ENCODE data around the gene ZNF264. TPM values are rescaled to one million over a fixed set of nuclear protein-coding genes. Genes with fewer than 3 reads are reported as not detected.

The ZNF264 gene
- total and polyA plus RNA-seq, 2 donors (not counting 1 experiment from before 2014, with no cell fraction given) = 12.1 to 72.4 TPM

DNA sequence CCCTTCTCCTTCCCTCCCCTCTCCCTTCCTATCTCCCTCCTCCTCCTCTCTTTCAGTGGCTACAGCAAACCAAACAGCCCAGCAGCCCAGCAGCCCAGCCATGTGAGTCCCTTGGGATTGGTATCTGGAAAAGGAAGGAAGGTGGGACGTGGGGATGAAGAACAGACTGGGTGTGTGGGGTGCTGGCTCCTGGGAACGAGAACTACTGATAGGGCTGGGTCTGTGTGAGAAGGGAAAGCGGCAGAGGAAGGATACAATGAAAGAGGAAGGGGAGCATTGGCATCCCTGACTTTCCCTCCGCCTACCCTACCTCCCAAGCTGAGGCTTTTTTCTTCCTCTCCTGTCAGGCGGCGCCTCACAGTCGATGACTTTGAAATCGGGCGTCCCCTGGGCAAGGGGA, 40.4 kb downstream of the ZNF264 start:
- H3K4me3 Mint-ChIP-seq = no peak overlapping the region
- no peaks in the 10 kb centered on the region for H3K27me3 Mint-ChIP-seq
- H3K4me2 ChIP-seq (replicated peaks; ENCODE audit: low read depth, low read length, poor library complexity, severe bottlenecking) = no peak overlapping the region
- H3K27me3 ChIP-seq (replicated peaks in 1 of 4; ENCODE audit: control extremely low read depth in 1 of 4, control insufficient read depth in 3 of 4, insufficient read depth in 4 of 4, low read length in 3 of 4) = no peaks in the 10 kb centered on the region
- no peaks in the 10 kb centered on the region for H3K36me3 ChIP-seq (replicated peaks in 1 of 2; ENCODE audit: control extremely low read depth in 1 of 2, control insufficient read depth in 1 of 2, extremely low read depth in 1 of 2, insufficient read depth in 2 of 2, low read length in 1 of 2)
- no peak overlapping the region for H2AFZ ChIP-seq (ENCODE audit: insufficient read depth, low read depth, low read length, poor library complexity, severe bottlenecking)
- no peak overlapping the region for H3K27ac ChIP-seq (ENCODE audit: low read length in 2 of 2)
- no peak for DNase-seq
- no peak overlapping the region for H3K27ac Mint-ChIP-seq
- WGBS (ENCODE audit: insufficient coverage) = 85% methylated on average over 7 of the region's 9 CpGs
- peaks cover 8% of the 10 kb centered on the region for H3K4me1 Mint-ChIP-seq
- ChIA-PET POLR2A (no interaction called here), CTCF (no interaction called here)
- peaks cover 0 to 10% (median 0%) of the 10 kb centered on the region in 3 donors for H3K9me3 ChIP-seq (ENCODE audit: control extremely low read depth in 1 of 3, control insufficient read depth in 2 of 3, insufficient read depth in 1 of 3, low read length in 2 of 3)
- ATAC-seq (ENCODE audit: low read depth) = no peak
- no peaks in the 10 kb centered on the region for H3K9me3 Mint-ChIP-seq (ENCODE audit: insufficient read depth)
- peaks cover 6 to 8% of the 10 kb centered on the region in 2 donors for H3K4me1 ChIP-seq (ENCODE audit: control insufficient read depth in 2 of 2, insufficient read depth in 2 of 2, low read length in 2 of 2)
- no peaks in the 10 kb centered on the region for H3K79me2 ChIP-seq (ENCODE audit: control insufficient read depth, insufficient read depth, low read length)
- no peak overlapping the region for H3K9ac ChIP-seq (ENCODE audit: low read length)
- H4K20me1 ChIP-seq (ENCODE audit: control insufficient read depth, insufficient read depth, low read length, poor library complexity, severe bottlenecking) = no peaks in the 10 kb centered on the region
- intact Hi-C loops (cut with micrococcal nuclease) = no loop called here
- TF ChIP-seq, protein P1, sequence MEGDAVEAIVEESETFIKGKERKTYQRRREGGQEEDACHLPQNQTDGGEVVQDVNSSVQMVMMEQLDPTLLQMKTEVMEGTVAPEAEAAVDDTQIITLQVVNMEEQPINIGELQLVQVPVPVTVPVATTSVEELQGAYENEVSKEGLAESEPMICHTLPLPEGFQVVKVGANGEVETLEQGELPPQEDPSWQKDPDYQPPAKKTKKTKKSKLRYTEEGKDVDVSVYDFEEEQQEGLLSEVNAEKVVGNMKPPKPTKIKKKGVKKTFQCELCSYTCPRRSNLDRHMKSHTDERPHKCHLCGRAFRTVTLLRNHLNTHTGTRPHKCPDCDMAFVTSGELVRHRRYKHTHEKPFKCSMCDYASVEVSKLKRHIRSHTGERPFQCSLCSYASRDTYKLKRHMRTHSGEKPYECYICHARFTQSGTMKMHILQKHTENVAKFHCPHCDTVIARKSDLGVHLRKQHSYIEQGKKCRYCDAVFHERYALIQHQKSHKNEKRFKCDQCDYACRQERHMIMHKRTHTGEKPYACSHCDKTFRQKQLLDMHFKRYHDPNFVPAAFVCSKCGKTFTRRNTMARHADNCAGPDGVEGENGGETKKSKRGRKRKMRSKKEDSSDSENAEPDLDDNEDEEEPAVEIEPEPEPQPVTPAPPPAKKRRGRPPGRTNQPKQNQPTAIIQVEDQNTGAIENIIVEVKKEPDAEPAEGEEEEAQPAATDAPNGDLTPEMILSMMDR (IDR thresholded peaks at IDR 0.05) = no peak
- no peak for TF ChIP-seq EZH2 (IDR thresholded peaks at IDR 0.05; ENCODE audit: borderline replicate concordance, insufficient read depth, low read depth, low read length, poor library complexity, severe bottlenecking)
- H3K4me3 ChIP-seq (ENCODE audit: control extremely low read depth in 1 of 5, extremely low read depth in 1 of 5, insufficient read depth in 1 of 5, low read depth in 2 of 5, low read length in 4 of 5) = no peak overlapping the region

DNA sequence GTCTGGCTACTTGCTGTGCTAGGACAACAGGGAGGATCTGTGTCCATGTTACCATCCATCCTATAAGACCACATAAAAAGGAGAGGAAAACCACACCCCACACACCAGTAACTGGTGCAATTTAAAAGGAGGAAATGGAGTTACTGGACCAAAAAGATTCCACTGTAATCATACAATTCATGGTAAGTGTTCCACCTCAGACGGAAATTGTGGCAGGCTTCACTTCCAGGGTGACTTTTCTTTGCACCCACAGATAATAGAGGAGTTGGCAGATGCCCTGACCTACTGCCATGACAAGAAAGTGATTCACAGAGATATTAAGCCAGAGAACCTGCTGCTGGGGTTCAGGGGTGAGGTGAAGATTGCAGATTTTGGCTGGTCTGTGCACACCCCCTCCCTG, 41.9 kb downstream of the ZNF264 start:
- ChIA-PET CTCF (no interaction called here), POLR2A (no interaction called here)
- Histone ChIP-seq H2AFZ (ENCODE audit: insufficient read depth, low read depth, low read length, poor library complexity, severe bottlenecking) (no peak overlapping the region), H3K4me1 (ENCODE audit: control insufficient read depth in 2 of 2, insufficient read depth in 2 of 2, low read length in 2 of 2) (peaks cover 6 to 8% of the 10 kb centered on the region in 2 donors), H3K79me2 (ENCODE audit: control insufficient read depth, insufficient read depth, low read length) (no peaks in the 10 kb centered on the region), H3K27ac (ENCODE audit: low read length in 2 of 2) (no peak overlapping the region), H3K27me3 (replicated peaks in 1 of 4; ENCODE audit: control extremely low read depth in 1 of 4, control insufficient read depth in 3 of 4, insufficient read depth in 4 of 4, low read length in 3 of 4) (no peaks in the 10 kb centered on the region), H3K4me3 (ENCODE audit: control extremely low read depth in 1 of 5, extremely low read depth in 1 of 5, insufficient read depth in 1 of 5, low read depth in 2 of 5, low read length in 4 of 5) (no peak overlapping the region), H4K20me1 (ENCODE audit: control insufficient read depth, insufficient read depth, low read length, poor library complexity, severe bottlenecking) (no peaks in the 10 kb centered on the region), H3K4me2 (replicated peaks; ENCODE audit: low read depth, low read length, poor library complexity, severe bottlenecking) (no peak overlapping the region), H3K36me3 (replicated peaks in 1 of 2; ENCODE audit: control extremely low read depth in 1 of 2, control insufficient read depth in 1 of 2, extremely low read depth in 1 of 2, insufficient read depth in 2 of 2, low read length in 1 of 2) (no peaks in the 10 kb centered on the region), H3K9me3 (ENCODE audit: control extremely low read depth in 1 of 3, control insufficient read depth in 2 of 3, insufficient read depth in 1 of 3, low read length in 2 of 3) (peaks cover 0 to 10% (median 0%) of the 10 kb centered on the region in 3 donors), H3K9ac (ENCODE audit: low read length) (no peak overlapping the region)
- no peaks in the 10 kb centered on the region for H3K27me3 Mint-ChIP-seq
- DNase-seq = no peak
- H3K4me1 Mint-ChIP-seq = peaks cover 8% of the 10 kb centered on the region
- no peak overlapping the region for H3K4me3 Mint-ChIP-seq
- ATAC-seq (ENCODE audit: low read depth) = no peak
- no CpG with 5 or more reads among the region's 1 CpG for WGBS (ENCODE audit: insufficient coverage)
- intact Hi-C loops (cut with micrococcal nuclease) = no loop called here
- no peaks in the 10 kb centered on the region for H3K9me3 Mint-ChIP-seq (ENCODE audit: insufficient read depth)
- no peak overlapping the region for H3K27ac Mint-ChIP-seq
- TF ChIP-seq EZH2 (IDR thresholded peaks at IDR 0.05; ENCODE audit: borderline replicate concordance, insufficient read depth, low read depth, low read length, poor library complexity, severe bottlenecking) = no peak
- TF ChIP-seq, protein P1 (IDR thresholded peaks at IDR 0.05) = no peak

All from B cell (primary cell).